ENCODE results near the gene ITGA11.

GRCh38 chr15:68440136-68440535 lies 8.2 kb upstream of the ITGA11 start:
- TF ChIP-seq POLR2A (IDR thresholded peaks at IDR 0.05): no peak
- TF ChIP-seq POLR2AphosphoS5 (IDR thresholded peaks at IDR 0.05): no peak
- no peak for TF ChIP-seq CTCF (IDR thresholded peaks at IDR 0.05 in 8 of 11, conservative IDR thresholded peaks at IDR 0.05 in 3 of 11)

Data from spleen (tissue), 7 donors.